Calu3 (cell line): ENCODE results near the gene GRIN1. TPM values are rescaled to one million over a fixed set of nuclear protein-coding genes. Genes with fewer than 3 reads are reported as not detected.
A peak's percentile ranks its signal among the peaks of the same experiment; 100 is the strongest.

ENCODE experiments used
- BruUV-seq: library from RNA; stranded (reverse); fragments of 400-500 nt; replicated peaks from 2 replicates; lab custom pipeline; 2021; lab: Mats Ljungman, UMichigan
- CTCF ChIA-PET: fragments of 300-600 bp; sonication (Branson Sonifier 250); formaldehyde crosslinking; loops from one replicate; lab custom pipeline; 2022; ENCODE audit warnings: antibody characterized with exemption; lab: Charles Lee
- DNase-seq: peaks from one replicate; pipeline ENCODE4 v3.0.0; 2022
- H3K27ac Mint-ChIP-seq: one replicate; pipeline ENCODE4 v1.8.0; 2022; ENCODE audit warnings: mixed read lengths; ENCODE audit not compliant: unreplicated experiment
- H3K27me3 Mint-ChIP-seq: one replicate; pipeline ENCODE4 v1.8.0; 2022; ENCODE audit warnings: mixed read lengths; ENCODE audit not compliant: unreplicated experiment
- H3K36me3 Mint-ChIP-seq: one replicate; pipeline ENCODE4 v1.8.0; 2022; ENCODE audit warnings: mild to moderate bottlenecking, moderate library complexity, mixed read lengths; ENCODE audit not compliant: insufficient read depth, unreplicated experiment
- H3K4me1 Mint-ChIP-seq: one replicate; pipeline ENCODE4 v1.8.0; 2022; ENCODE audit warnings: mild to moderate bottlenecking, low read depth, mixed read lengths; ENCODE audit not compliant: unreplicated experiment
- H3K4me3 Mint-ChIP-seq: one replicate; pipeline ENCODE4 v1.8.0; 2022; ENCODE audit warnings: mild to moderate bottlenecking, low read depth, moderate library complexity, mixed read lengths; ENCODE audit not compliant: unreplicated experiment
- H3K9me3 Mint-ChIP-seq: one replicate; pipeline ENCODE4 v1.8.0; 2022; ENCODE audit warnings: low read depth, mixed read lengths; ENCODE audit not compliant: unreplicated experiment
- CTCF ChIP-seq: fragments of 200-600 bp; IDR thresholded peaks from one replicate; pipeline ENCODE4 v1.8.0; 2022; ENCODE audit warnings: antibody characterized with exemption; ENCODE audit not compliant: unreplicated experiment
- intact Hi-C: fragments of 100-400 bp; cut with micrococcal nuclease; formaldehyde crosslinking; loops from one replicate; pipeline ENCODE4 v1.10.0; 2022; ENCODE audit not compliant: unreplicated experiment
- total RNA-seq: library from RNA; stranded (reverse); gene quantifications from 2 replicates; pipeline ENCODE4 v1.2.3, GENCODE V29; 2022

Gene GRIN1
- total RNA-seq, 1 experiment from 2014 or later, result 0.54 TPM

DNA sequence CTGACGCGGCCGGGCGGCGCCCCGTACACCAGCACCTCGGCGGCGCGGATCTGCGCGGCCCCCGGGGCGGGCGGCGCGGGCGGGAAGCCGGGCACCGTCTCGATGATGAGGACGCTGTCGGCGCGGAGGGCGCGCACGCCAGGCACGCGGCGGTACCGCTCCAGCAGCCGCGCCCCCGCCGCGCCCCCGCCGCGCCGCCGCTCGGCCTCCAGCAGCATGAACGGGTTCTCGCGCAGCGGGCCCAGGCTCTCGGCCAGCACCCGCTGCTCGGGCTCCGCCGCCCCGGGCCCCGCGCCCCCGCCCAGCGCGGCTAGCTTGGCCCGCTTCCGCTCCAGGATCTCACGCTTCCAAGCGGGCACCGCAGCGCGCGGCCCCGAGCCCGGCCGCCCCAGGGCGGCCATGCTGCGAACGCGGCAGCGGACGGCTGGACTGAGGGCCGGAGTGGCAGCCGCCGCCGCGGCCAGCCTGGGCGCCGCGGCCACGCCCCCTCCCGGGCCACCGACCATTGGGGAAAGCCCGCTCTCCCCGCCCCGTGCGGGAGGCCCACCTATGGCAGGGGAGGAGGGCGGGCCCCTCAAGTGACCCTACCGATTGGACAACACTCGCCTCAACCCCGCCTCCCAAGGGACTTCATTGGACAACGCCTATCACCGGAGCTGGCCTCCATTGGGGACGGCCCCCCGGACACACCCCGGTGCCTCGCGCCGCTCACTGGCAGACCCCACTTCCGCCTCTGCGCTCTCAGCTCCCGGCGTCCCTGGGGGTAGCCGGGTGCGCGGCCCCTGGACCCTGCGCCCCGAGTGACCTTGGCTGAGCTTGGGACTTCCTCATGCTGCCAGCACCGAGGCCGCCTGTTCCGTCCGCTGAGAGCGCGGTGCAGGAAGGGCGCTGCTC, 61.6 kb downstream of the GRIN1 start, which contains the start of gene TPRN:
Gene TPRN (minus strand): TSS at position 431 of the 894 bp plus-strand sequence. CDS start 30 bp downstream, at position 401.
- peaks cover 52% of the 10 kb centered on the region for H3K36me3 Mint-ChIP-seq
- intact Hi-C loops, result no loop called here
- no TSS peak for BruUV-seq
- CTCF ChIA-PET, result interaction anchor here (0.6 to 1.0 kb wide), 2 partner anchors 22 to 104 kb away, joined by 3 to 4 read pairs; no protein-coding TSS in a partner anchor
- H3K27me3 Mint-ChIP-seq, result no peaks in the 10 kb centered on the region
- H3K4me1 Mint-ChIP-seq, result peaks cover 20% of the 10 kb centered on the region
- H3K4me3 Mint-ChIP-seq, result peak within 1 kb of the TSS; percentile 77
- no peaks in the 10 kb centered on the region for H3K9me3 Mint-ChIP-seq
- H3K27ac Mint-ChIP-seq, result peak within 1 kb of the TSS; percentile 73
- TF ChIP-seq CTCF, result no peak
- DNase-seq, result peak; percentile 98

DNA sequence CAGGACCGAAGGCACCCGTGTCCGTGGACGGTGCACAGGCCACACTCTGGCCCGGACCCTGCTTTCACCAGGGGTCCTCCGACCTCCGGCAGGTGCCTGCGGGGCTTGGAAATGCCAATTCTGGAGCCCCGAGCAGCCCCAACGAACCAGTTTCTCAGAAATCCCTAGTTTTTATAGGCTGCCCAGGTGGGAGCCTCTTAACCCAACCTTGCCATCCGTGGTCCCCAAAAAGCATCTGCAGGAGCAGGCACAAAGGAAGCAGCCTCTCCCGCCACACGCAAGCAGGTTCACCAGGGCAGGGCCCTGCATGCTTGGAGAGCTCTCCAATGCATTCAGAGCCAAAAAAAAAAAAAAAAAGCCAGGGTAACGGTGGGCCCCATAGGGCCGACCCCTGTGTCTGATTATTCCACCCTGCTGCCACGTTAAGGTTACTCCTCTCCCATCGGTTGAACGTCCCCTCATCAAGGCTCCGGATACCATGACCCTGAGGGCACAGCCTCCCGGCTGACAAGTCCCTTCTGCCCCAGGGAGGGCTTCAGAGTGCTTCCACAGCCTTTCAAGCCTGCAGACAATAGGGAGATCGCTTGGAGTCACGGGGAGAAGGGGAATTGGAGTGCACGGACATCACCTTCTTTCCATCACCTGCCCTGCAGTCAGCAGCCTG, 62.4 kb downstream of the GRIN1 start:
- Mint-ChIP-seq H3K27ac (peak overlapping the region; percentile 33), H3K4me1 (peaks cover 19% of the 10 kb centered on the region), H3K4me3 (peak overlapping the region; percentile 75), H3K36me3 (peaks cover 60% of the 10 kb centered on the region), H3K9me3 (no peaks in the 10 kb centered on the region), H3K27me3 (no peaks in the 10 kb centered on the region)
- no peak for TF ChIP-seq CTCF
- CTCF ChIA-PET, result interaction anchor here (0.6 to 1.0 kb wide), 2 partner anchors 21 to 104 kb away, joined by 3 to 4 read pairs; no protein-coding TSS in a partner anchor
- intact Hi-C loops, result no loop called here
- BruUV-seq, result no TSS peak
- DNase-seq, result no peak

DNA sequence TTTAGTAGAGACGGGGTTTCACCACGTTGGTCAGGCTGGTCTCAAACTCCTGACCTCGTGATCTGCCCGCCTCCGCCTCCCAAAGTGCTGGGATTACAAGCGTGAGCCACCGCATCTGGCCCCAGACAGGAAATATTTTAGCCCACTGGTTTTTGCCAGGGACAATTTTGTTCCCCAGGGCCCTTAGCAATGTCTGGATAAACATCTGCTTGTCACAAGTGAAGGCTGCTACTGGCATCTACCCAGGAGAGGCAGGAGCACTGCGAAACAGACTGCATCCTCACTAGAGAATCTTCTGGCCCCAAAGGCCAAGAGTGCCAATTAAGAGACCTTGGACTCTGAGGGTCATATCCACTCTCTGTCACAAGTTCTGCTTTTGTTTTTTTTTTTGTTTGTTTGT, 64.0 kb downstream of the GRIN1 start:
- CTCF ChIA-PET, result no interaction called here
- BruUV-seq, result no TSS peak
- no peaks in the 10 kb centered on the region for H3K9me3 Mint-ChIP-seq
- no peak overlapping the region for H3K27ac Mint-ChIP-seq
- H3K4me3 Mint-ChIP-seq, result no peak overlapping the region
- no peaks in the 10 kb centered on the region for H3K27me3 Mint-ChIP-seq
- peaks cover 70% of the 10 kb centered on the region for H3K36me3 Mint-ChIP-seq
- DNase-seq, result no peak
- no peak for TF ChIP-seq CTCF
- intact Hi-C loops, result no loop called here
- H3K4me1 Mint-ChIP-seq, result peaks cover 24% of the 10 kb centered on the region

DNA sequence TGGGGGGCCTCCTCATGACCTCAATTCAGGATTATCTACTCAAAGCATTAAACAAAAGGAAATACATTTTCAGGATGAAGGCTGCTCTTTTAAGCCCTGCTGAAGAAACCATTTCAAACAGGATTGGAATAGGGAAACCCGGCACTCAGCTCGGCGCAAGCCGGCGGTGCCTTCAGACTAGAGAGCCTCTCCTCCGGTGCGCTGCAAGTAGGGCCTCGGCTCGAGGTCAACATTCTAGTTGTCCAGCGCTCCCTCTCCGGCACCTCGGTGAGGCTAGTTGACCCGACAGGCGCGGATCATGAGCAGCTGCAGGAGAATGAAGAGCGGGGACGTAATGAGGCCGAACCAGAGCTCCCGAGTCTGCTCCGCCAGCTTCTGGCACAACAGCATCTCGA, 65.8 kb downstream of the GRIN1 start:
- Mint-ChIP-seq H3K27me3 (no peaks in the 10 kb centered on the region), H3K4me1 (peaks cover 17% of the 10 kb centered on the region), H3K27ac (peak overlapping the region; percentile 84), H3K4me3 (peak overlapping the region; percentile 92), H3K9me3 (no peaks in the 10 kb centered on the region), H3K36me3 (peaks cover 53% of the 10 kb centered on the region)
- no peak for TF ChIP-seq CTCF
- DNase-seq, result no peak
- intact Hi-C loops, result no loop called here
- CTCF ChIA-PET, result interaction anchor here (1.1 to 1.5 kb wide), 3 partner anchors 16 to 32 kb away, joined by 3 to 4 read pairs (median 3); partner anchors contain the start of gene RNF224
- no TSS peak for BruUV-seq
